Fibroblast of skin of left quadriceps (primary cell): Measurements from ENCODE around the gene CCDC8.
A peak's percentile ranks its signal among the peaks of the same experiment; 100 is the strongest.
"Not testable (repeated sequence)": the region's sequence is repeated elsewhere in the genome, so short reads cannot be mapped to it uniquely, and the experiment has no call there.

Experiments
- DNase-seq, 2 experiments: peaks; one replicate each; pipeline ENCODE4 v3.0.0-alpha.2; 2013; ENCODE audit warnings: low read depth in 2 of 2

CCDC8 gene, protein sequence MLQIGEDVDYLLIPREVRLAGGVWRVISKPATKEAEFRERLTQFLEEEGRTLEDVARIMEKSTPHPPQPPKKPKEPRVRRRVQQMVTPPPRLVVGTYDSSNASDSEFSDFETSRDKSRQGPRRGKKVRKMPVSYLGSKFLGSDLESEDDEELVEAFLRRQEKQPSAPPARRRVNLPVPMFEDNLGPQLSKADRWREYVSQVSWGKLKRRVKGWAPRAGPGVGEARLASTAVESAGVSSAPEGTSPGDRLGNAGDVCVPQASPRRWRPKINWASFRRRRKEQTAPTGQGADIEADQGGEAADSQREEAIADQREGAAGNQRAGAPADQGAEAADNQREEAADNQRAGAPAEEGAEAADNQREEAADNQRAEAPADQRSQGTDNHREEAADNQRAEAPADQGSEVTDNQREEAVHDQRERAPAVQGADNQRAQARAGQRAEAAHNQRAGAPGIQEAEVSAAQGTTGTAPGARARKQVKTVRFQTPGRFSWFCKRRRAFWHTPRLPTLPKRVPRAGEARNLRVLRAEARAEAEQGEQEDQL

DNA sequence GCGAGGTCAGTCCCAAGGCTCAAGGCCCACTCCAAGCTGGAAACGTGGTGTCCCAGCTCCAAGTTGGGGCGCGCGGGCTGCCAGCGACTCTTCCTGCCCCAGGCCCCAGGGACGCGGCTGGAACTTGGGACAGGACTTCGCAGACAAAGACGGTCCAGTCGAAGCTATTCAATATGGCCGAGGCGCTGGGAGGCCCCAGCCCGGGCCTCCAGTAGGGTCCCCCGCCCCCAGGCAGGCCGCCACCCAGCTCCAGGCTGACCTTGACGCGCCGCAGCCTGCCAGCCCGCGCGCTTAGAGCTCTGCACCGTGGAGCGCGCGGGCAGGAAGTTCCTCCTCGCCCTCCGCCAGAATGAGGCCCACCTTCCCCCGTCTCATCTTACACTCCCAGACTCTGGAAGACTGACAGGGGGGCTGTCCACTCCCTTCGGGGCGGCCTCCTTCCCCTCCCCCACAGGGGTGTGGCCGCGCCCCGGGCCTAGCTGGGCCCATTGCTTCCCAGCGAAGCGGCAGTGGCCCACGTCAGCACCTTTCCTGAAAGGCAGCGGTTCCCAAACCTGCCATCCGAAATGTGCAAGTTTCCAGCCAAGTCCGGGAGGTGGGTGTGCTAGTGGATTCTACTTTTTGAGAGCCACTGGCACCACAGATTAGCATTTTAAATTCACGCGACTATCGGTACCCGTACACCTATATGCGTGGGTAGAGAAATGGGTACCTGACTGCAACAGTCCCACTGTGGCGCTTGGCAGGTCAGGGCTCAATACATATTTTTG is at the start of gene CCDC8:
Gene CCDC8 (minus strand): TSS at position 303 of the 770 bp plus-strand sequence. CDS start 754 bp downstream, outside the sequence.
- peak; percentile 96 to 97 for DNase-seq

- no peak for DNase-seq
These were observed 48.2 kb upstream of the CCDC8 start for GRCh38 chr19:46461537-46461936.

- no peak for DNase-seq
These were observed 47.6 kb upstream of the CCDC8 start for GRCh38 chr19:46460981-46461380.

DNA sequence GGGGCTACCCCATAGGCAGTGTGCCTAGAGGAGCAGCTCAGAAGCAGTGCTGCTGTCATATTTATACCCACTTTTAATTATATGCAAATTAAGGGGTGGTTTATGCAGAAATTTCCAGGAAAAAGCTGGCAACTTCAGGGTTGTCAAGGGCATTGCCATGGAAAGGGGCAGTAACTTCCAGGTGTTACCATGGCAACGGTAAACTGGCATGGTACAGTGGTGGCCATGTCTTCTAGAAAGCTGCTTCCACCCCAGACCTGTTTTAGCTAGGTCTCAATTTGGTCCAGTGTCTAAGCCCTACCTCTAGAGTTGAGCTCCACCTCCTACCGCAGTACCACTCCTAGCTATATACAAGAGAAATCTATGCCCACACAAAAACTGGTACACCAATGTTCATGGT is 46.7 kb upstream of the CCDC8 start:
- no peak for DNase-seq

DNA sequence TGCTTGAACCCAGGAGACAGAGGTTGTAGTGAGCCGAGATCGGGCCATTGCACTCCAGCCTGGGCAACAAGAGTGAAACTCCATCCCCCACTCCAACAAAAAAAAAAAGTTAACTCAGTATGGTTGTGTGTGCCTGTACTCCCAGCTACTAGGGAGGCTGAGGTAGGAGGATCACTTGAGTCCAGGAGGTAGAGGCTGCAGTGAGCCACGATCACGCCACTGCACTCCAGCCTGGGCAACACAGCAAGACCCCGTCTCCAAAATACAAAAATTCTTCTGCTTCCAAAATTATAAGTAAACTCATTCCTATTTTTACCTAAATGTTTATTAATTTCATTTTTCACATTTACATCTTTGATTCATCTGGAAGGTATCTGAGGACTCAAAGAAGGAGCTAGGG is 43.6 kb upstream of the CCDC8 start:
- DNase-seq: no peak

- DNase-seq: no peak
These were observed 40.9 kb upstream of the CCDC8 start for GRCh38 chr19:46454244-46454643.

DNA sequence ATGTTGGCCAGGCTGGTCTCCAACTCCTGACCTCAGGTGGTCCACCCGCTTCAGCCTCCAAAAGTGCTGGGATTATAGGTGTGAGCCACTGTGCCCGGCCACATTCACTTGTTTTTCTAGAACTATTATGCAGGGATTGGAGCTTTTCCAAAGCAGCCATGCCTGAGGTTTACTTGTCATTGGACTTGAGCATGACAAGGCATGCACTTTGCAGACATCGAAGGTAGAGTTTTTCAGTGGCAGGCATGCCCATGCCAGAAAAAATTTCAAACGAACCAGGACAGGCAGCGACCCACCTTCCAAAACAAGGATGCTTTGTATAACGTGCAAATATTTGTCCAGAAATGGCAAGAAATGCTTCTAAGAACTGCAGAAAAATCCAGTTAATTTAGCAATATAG is 40.3 kb upstream of the CCDC8 start:
- DNase-seq: no peak

- DNase-seq: no peak
These were observed 38.8 kb upstream of the CCDC8 start for GRCh38 chr19:46452186-46452585.

DNA sequence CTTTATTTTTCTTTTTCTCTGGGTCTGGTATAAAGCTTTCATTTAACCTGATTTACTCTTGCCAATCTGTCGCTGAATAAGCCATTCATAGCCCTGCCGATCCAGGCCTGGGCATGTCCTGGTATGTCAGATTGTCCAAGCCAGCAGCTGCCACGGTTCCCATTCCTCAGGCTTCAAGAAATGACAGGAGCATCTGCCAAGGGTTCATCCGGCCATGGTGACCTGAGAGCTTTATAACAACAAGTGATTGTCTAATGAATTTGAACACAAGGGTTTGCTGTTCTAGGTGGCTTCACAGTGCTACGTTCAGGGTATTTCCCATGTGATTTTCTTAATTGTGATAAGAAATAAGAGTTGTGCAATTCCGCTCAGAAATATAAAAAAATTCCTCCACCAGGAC is 38.0 kb upstream of the CCDC8 start:
- DNase-seq: no peak

GRCh38 chr19:46450737-46451136 is 37.4 kb upstream of the CCDC8 start:
- DNase-seq: no peak

DNA sequence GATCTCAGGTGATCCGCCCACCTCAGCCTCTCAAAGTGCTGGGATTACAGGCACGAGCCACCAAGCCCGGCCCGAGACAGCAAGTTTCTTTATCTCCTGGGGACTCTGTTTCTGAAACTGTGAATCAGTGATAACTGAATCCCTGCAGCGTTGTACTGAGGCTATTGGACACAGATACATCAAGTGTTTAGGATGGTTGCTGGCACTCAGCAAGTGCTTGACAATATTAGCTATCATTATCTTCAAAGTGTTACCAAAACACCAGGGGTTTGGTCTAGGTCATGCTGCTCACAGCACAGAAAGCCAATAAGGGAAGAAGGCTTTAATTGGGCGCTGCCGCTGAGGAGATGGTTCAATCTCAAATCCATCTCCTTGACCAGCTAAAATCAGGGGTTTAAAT is 35.9 kb upstream of the CCDC8 start:
- no peak for DNase-seq

GRCh38 chr19:46448601-46449000 is 35.2 kb upstream of the CCDC8 start:
- no peak for DNase-seq

DNA sequence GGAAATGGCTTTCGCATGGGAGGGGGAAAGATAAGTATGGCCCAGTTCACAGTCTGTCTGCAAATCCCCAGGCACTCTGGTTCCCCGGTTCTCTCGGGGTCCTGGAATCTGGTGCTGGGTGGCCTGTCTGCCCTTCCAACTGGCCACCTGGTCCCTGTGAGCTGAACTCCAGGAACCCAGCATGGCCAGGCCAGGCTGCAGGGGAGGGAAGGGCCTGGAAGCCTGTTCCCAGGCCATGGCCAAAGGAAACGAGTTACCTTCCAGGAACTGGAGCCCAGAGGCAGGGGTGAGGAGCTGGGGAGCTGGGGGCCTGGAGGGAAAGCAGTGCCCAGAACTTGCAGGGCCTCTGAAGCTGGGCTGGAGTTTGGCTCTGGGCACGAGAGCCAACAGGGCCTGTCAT is 34.5 kb upstream of the CCDC8 start:
- DNase-seq: no peak

DNA sequence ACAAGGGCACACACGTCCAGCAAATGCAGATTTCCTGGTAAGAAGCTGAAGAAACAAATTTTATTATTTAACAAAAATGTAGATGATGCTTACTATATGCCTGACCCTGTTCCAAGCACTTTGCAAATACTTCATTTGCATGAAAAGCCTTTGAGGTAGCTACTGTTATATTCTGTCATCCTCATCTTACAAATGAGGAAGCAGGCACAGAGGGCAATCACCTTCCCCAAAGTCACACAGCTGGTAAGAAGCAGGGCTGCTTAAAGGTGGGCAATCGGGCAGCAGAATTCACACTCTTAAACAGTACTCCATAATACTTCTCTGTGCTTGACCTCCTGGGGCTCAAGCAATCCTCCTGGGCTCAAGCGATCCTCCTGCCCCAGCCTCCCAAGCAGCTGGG is 33.6 kb upstream of the CCDC8 start:
- no peak for DNase-seq

- no peak for DNase-seq
These were observed 32.7 kb upstream of the CCDC8 start for GRCh38 chr19:46446021-46446420.

DNA sequence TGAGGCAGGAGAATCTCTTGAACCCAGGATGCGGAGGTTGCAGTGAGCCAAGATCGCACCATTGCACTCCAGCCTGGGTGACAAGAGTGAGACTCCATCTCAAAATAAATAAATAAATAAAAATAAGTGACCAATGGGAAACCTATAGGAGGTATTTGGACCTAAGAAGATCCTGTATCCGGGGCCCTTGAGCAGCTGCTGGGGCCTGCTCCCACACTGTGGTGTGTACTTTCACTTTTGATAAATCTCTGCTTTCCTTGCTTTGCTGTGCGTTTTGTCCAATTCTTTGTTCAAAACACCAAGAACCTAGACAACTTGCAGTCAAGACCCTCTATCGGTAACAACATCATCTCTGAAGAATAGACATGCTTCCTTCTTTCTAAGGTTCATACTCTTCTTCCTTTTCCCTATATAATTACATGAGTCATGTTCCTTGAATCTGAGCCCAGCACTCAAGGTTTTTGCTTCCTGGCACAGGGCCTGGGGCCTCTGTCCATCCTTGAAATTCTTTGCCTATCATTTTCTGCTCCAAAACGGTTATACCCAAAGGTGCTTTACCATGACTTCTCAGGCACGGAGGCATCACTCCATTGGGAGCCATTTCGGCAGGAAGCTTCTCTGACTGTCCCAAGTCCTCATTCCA is 29.6 kb upstream of the CCDC8 start:
- peak; percentile 60 to 61 for DNase-seq

GRCh38 chr19:46441866-46442265 is 28.5 kb upstream of the CCDC8 start:
- no peak for DNase-seq

- DNase-seq: not testable (repeated sequence)
These were observed 22.3 kb upstream of the CCDC8 start for GRCh38 chr19:46435689-46436088.

DNA sequence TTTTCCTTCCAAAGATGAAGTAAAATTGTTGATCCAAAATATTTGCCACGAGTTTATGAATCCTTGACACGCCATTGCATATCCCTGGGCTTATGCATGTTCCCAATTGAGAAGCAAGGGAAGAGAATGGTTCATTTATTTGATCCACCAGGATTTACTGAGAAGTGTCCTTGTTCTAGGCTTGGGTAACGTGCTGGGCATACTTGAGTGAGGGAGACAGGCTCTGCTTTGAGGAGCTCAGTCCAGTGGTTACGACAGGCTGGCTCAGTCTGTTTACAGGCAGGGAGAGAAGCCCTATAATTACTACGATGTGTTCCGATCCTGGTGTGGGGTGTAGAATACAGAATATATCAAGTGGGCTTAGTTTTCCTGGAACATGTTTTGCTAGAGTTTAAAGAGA is 21.6 kb upstream of the CCDC8 start:
- DNase-seq: no peak

- not testable (repeated sequence) for DNase-seq
These were observed 20.1 kb upstream of the CCDC8 start for GRCh38 chr19:46433470-46433869.

DNA sequence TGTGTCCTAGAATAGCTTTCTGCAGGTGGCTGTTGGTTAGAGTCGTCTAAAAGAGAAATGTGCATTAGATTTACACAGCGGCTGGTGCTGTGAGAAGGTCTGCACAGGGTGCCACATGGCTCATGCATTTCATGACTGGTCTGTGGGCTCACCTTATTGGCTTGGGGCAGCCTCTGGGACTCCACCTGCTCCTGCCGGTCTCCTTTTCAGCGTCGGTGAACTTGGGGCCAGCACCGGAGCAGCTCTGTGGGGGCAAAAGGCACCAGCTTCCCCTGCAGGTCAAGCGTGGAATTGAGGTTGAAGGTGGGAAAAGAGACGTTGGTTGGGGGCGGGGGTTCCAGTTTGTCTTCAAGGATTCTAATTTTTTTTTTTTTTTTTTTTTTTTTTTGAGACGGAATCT is 18.5 kb upstream of the CCDC8 start:
- no peak for DNase-seq

DNA sequence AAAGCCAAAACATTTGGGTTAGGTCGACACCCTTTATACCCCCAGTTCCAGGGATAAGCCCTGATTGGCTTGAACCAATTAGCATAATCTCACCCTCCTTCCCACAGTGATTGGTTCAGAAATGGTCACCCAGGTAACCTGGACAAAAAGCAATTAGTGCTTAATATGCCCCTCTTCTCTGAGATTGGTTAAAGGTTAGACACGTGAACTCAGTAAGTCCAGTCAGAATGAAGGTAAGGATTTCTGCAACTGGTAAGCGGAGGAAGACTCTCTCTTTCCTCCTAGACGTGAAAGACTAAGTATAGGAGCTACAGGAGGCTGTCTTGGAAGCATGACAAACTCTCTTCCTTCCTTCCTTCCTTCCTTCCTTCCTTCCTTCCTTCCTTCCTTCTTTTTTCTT is 16.6 kb upstream of the CCDC8 start:
- DNase-seq: no peak
